Lower leg skin (tissue), 3 donors: ENCODE measurements around the gene UBA1.

Source experiments
- POLR2A ChIP-seq, 2 donors: fragments of 450-650 bp; IDR thresholded peaks; one replicate each; pipeline ENCODE4 v1.6.1; 2016 to 2017; ENCODE audit warnings: antibody characterized with exemption in 2 of 2, mild to moderate bottlenecking in 1 of 2, moderate library complexity in 1 of 2
- TF ChIP-seq, protein P1 (sequence below), 3 donors: fragments of 450-650 bp; IDR thresholded peaks; one replicate each; pipeline ENCODE4 v1.5.1; 2016; ENCODE audit warnings: antibody characterized with exemption in 3 of 3, mild to moderate bottlenecking in 3 of 3, moderate library complexity in 2 of 3

DNA sequence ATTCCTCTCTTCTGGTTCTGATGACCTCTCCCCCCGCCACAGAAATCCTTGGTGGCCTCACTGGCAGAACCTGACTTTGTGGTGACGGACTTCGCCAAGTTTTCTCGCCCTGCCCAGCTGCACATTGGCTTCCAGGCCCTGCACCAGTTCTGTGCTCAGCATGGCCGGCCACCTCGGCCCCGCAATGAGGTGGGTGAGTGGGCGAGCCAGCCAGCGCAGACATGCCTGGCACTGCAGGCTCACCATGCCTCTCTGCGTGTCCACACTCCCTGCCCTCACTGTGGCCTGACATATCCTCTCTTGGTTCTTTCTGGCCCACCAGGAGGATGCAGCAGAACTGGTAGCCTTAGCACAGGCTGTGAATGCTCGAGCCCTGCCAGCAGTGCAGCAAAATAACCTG is 8.7 kb downstream of the UBA1 start:
- TF ChIP-seq, protein P1, sequence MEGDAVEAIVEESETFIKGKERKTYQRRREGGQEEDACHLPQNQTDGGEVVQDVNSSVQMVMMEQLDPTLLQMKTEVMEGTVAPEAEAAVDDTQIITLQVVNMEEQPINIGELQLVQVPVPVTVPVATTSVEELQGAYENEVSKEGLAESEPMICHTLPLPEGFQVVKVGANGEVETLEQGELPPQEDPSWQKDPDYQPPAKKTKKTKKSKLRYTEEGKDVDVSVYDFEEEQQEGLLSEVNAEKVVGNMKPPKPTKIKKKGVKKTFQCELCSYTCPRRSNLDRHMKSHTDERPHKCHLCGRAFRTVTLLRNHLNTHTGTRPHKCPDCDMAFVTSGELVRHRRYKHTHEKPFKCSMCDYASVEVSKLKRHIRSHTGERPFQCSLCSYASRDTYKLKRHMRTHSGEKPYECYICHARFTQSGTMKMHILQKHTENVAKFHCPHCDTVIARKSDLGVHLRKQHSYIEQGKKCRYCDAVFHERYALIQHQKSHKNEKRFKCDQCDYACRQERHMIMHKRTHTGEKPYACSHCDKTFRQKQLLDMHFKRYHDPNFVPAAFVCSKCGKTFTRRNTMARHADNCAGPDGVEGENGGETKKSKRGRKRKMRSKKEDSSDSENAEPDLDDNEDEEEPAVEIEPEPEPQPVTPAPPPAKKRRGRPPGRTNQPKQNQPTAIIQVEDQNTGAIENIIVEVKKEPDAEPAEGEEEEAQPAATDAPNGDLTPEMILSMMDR (IDR thresholded peaks at IDR 0.05), result no peak
- no peak for TF ChIP-seq POLR2A (IDR thresholded peaks at IDR 0.05)
